ENCODE measurements around the gene PCMTD2. TPM values are rescaled to one million over a fixed set of nuclear protein-coding genes. Genes with fewer than 3 reads are reported as not detected.

The PCMTD2 gene
- total and polyA plus RNA-seq, 2 of the 13 experiments (the other 11 are each of a cell fraction or from before 2014, with no cell fraction given) = 47.0 to 76.9 TPM

- TF ChIP-seq HNF4G (IDR thresholded peaks at IDR 0.05; ENCODE audit: borderline replicate concordance, low read depth, low read length) = peak; percentile 60; the same call in 1 of the 2 replicates
- peak; percentile 46; the same call in 1 of the 2 replicates for TF ChIP-seq HNF4G (CRISPR knock-in tag; IDR thresholded peaks at IDR 0.05; ENCODE audit: borderline replicate concordance, low read depth)
- peak; percentile 30; the same call in 1 of the 2 replicates for TF ChIP-seq BORCS8-MEF2B (CRISPR knock-in tag; IDR thresholded peaks at IDR 0.05)
- no peak for TF ChIP-seq MTF1 (CRISPR knock-in tag; IDR thresholded peaks at IDR 0.05)
- TF ChIP-seq, protein P1, sequence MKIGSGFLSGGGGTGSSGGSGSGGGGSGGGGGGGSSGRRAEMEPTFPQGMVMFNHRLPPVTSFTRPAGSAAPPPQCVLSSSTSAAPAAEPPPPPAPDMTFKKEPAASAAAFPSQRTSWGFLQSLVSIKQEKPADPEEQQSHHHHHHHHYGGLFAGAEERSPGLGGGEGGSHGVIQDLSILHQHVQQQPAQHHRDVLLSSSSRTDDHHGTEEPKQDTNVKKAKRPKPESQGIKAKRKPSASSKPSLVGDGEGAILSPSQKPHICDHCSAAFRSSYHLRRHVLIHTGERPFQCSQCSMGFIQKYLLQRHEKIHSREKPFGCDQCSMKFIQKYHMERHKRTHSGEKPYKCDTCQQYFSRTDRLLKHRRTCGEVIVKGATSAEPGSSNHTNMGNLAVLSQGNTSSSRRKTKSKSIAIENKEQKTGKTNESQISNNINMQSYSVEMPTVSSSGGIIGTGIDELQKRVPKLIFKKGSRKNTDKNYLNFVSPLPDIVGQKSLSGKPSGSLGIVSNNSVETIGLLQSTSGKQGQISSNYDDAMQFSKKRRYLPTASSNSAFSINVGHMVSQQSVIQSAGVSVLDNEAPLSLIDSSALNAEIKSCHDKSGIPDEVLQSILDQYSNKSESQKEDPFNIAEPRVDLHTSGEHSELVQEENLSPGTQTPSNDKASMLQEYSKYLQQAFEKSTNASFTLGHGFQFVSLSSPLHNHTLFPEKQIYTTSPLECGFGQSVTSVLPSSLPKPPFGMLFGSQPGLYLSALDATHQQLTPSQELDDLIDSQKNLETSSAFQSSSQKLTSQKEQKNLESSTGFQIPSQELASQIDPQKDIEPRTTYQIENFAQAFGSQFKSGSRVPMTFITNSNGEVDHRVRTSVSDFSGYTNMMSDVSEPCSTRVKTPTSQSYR (CRISPR knock-in tag; IDR thresholded peaks at IDR 0.05; ENCODE audit: borderline replicate concordance) = peak; percentile 99
- TF ChIP-seq ISL2 (CRISPR knock-in tag; IDR thresholded peaks at IDR 0.05) = 0 out of 2 replicates have a peak, but pooled peaks have one; percentile 54
- peak; percentile 41; the same call in 1 of the 2 replicates for TF ChIP-seq SOX5 (CRISPR knock-in tag; IDR thresholded peaks at IDR 0.05; ENCODE audit: borderline replicate concordance)
- no peak for TF ChIP-seq PHF20 (CRISPR knock-in tag; IDR thresholded peaks at IDR 0.05)
- TF ChIP-seq ZNF773 (CRISPR knock-in tag; IDR thresholded peaks at IDR 0.05; ENCODE audit: borderline replicate concordance) = no peak
- peak; percentile 39; the same call in 1 of the 2 replicates for TF ChIP-seq ZBTB38 (CRISPR knock-in tag; IDR thresholded peaks at IDR 0.05)
- TF ChIP-seq ZNF788 (CRISPR knock-in tag; IDR thresholded peaks at IDR 0.05; ENCODE audit: borderline replicate concordance) = peak; percentile 91; the same call in 1 of the 2 replicates
- TF ChIP-seq MXD4 (CRISPR knock-in tag; IDR thresholded peaks at IDR 0.05) = no peak; the same call in 1 of the 2 replicates
- TF ChIP-seq ZNF136 (CRISPR knock-in tag; IDR thresholded peaks at IDR 0.05; ENCODE audit: low read depth) = 0 out of 2 replicates have a peak, but pooled peaks have one; percentile 48
- TF ChIP-seq CTCF (CRISPR knock-in tag; IDR thresholded peaks at IDR 0.05) = peak; percentile 98
- peak; percentile 89 for TF ChIP-seq ZFP90 (CRISPR knock-in tag; IDR thresholded peaks at IDR 0.05; ENCODE audit: borderline replicate concordance)
- TF ChIP-seq SKIL (CRISPR knock-in tag; IDR thresholded peaks at IDR 0.05; ENCODE audit: borderline replicate concordance) = no peak
- TF ChIP-seq MAF1 (CRISPR knock-in tag; IDR thresholded peaks at IDR 0.05; ENCODE audit: borderline replicate concordance) = 0 out of 2 replicates have a peak, but pooled peaks have one; percentile 41
- 0 out of 2 replicates have a peak, but pooled peaks have one; percentile 48 for TF ChIP-seq HOXD1 (CRISPR knock-in tag; IDR thresholded peaks at IDR 0.05)
- TF ChIP-seq CBX2 (IDR thresholded peaks at IDR 0.05; ENCODE audit: low read depth, low read length) = no peak
- TF ChIP-seq CBX2 (CRISPR knock-in tag; IDR thresholded peaks at IDR 0.05; ENCODE audit: low read depth) = no peak
- peak; percentile 95; the same call in 1 of the 2 replicates for TF ChIP-seq ZNF274 (CRISPR knock-in tag; IDR thresholded peaks at IDR 0.05)
These were observed 32.0 kb upstream of the PCMTD2 start (continued) for GRCh38 chr20:64223526-64224067.
